GM19397 (cell line): Measurements from ENCODE around the gene BMERB1.
"Not testable (repeated sequence)": the region's sequence is repeated elsewhere in the genome, so short reads cannot be mapped to it uniquely, and the experiment has no call there.

Experiments used
- ATAC-seq: cut with Tn5 transposase; IDR thresholded peaks from one replicate; pipeline ENCODE4 v1.9.1; 2021; ENCODE audit warnings: mild to moderate bottlenecking, moderate library complexity; ENCODE audit not compliant: unreplicated experiment

Gene BMERB1

DNA sequence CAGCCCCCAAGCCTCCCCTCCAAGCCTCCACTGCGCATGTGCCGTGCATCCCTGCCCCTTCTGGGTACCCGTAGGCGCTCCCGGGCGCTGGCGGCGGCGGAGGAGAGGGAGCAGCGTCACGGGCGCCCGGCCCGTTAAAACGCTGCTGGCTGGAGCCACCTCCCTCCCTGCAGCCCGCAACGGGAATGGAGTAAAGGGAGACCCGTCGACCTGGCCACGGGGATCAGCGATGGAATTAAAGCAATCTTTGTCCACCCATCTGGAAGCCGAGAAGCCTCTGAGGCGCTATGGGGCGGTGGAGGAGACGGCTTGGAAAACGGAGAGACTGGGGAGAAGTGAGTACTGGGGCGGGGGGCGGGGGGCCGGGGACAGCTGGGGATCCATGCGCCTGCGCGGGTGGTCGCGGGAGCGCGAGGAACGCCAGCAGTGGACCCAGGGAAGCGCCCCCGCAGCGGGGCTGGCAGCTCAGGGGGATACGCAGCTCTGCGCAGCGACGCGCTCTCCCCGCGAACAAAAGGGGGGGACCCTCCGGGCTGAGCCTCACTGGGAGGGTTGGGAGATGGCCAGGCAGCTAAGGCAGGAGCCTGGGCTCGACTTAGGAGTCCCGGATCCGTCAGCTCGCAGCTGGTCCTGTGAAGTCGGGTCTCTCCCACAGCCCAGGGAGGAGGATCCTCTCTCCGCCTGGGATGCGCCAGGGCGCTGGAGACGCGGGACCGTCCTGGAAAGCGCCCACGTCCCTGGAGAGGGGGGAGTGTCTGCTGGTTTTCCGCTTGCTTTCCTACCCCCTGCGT, at the start of gene BMERB1:
Gene BMERB1 (plus strand): TSS at position 164 of the 791 bp plus-strand sequence. CDS start 66 bp downstream, at position 230.
- ATAC-seq = no peak

DNA sequence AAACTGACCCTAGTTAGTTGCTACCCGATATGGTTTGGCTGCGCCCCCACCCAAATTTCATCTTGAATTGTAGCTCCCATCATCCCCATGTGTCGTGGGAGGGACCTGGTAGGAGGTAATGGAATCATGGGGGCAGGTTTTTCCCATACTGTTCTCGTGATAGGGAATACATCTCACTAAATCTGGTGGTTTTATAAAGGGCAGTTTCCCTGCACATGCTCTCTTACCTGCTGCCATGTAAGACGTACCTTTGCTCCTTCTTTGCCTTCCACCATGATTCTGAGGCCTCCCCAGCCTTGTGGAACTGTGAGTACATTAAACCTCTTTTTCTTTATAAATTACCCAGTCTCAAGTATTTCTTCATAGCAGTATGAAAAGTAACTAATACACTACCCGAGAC, 46.3 kb upstream of the BMERB1 start:
- not testable (repeated sequence) for ATAC-seq

DNA sequence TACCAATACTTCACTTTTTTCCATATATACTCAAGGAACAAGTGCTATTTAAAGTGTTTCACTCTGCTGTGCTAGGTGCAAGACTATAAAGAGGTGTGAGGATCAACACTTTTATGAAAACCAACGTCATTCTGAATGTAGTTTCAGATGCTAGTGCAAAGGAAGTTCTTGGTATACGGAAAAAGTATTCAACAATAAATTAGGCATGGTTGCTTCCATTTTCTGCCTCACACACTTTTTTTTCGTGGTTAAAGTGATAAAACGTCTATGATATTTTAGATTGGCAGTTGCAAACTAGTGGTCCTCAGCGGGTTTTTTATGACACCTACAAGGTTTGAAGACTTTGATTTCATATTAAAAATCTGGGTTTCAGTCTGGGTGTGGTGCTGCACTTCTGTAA, 44.5 kb upstream of the BMERB1 start:
- not testable (repeated sequence) for ATAC-seq

DNA sequence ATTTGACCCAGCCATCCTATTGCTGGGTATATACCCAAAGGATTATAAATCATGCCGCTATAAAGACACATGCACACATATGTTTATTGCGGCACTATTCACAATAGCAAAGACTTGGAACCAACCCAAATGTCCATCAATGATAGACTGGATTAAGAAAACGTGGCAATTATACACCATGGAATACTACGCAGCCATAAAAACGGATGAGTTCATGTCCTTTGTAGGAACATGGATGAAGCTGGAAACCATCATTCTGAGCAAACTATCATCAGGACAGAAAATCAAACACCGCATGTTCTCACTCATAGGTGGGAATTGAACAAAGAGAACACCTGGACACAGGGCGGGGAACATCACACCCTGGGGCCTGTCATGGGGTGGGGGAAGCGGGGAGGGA, 41.4 kb upstream of the BMERB1 start:
- not testable (repeated sequence) for ATAC-seq

DNA sequence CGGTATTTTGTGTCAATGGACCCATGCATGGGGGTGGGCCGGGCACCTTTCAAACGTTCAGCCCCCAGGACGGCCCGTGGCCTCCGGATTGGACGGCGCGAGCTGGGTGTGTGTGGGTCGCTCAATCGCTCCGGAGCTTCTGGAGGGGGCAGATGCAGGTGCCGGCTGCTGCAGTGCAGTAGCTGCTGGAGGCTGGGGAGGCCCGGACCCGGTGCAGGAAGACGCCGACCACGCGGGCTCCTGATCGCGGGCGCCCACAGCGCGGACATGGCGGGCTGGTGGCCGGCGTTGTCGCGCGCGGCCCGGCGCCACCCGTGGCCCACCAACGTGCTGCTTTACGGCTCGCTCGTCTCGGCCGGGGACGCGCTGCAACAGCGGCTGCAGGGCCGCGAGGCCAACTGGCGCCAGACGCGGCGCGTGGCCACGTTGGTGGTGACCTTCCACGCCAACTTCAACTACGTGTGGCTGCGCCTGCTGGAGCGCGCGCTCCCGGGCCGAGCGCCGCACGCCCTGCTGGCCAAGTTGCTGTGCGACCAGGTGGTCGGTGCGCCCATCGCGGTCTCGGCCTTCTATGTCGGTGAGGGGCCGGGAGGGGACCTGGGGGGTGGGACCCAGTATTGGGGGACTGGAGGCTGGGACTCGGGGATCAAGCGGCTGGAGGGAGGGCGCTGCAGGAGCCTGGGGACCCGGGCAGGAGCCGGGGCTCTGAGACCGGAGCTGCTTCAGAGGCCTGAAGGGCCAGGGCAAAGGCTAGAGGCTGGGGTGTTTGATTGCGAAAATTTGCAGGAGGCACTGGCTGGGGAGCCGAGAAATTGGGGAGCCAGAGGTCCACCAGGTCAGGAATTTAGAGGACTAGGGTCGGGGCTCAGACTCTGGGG, 38.5 kb upstream of the BMERB1 start, which contains the start of gene MPV17L:
Gene MPV17L (plus strand): TSS at position 124 of the 878 bp plus-strand sequence. CDS start 144 bp downstream, at position 268.
- not testable (repeated sequence) for ATAC-seq

DNA sequence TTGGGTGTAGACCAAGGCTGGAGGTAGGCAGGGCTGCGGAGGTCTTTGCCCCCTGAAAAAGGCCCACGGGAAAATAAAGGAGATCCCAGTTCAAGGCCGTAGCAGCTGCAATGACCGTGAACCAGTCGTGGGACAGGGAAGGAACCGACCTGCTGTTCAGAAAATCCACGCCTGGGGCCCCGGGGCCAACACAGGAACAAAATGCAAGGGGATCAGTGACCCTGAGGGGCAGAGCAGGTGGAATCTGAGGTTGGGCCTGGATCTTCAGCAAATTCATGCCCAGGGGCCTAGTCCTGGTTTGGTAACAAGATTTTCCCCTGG, 37.9 kb upstream of the BMERB1 start:
- not testable (repeated sequence) for ATAC-seq

DNA sequence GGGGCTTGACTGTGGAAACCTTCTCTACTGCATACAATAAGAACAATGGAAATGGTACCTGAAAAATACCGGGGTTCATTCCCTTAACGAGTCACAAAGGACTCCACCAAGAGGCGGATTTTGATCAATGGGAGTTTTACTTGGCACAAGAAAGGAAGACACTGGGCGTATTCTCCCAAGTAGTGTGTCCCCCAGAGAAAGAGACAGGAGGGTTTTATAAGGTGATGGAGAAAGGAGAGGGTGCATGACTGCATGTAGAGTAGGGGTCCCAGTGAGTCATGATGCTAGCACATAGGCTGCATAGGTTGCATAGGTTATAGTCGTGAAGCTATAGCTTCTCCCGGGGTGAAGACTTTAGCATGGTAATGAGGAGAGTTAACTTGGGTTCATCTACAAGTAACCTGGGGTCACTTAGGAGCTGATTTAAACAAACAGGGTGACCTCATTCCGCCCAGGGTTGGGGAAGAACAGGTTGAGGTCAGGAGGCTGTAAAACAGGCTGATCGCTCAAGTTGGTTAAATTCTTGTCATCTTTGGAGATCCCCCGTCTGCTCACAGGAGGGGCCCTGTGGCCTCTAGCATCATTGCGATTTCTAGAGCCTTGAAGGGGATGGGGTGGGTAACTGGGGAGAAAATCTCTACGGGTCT, 37.3 kb upstream of the BMERB1 start:
- no peak for ATAC-seq

DNA sequence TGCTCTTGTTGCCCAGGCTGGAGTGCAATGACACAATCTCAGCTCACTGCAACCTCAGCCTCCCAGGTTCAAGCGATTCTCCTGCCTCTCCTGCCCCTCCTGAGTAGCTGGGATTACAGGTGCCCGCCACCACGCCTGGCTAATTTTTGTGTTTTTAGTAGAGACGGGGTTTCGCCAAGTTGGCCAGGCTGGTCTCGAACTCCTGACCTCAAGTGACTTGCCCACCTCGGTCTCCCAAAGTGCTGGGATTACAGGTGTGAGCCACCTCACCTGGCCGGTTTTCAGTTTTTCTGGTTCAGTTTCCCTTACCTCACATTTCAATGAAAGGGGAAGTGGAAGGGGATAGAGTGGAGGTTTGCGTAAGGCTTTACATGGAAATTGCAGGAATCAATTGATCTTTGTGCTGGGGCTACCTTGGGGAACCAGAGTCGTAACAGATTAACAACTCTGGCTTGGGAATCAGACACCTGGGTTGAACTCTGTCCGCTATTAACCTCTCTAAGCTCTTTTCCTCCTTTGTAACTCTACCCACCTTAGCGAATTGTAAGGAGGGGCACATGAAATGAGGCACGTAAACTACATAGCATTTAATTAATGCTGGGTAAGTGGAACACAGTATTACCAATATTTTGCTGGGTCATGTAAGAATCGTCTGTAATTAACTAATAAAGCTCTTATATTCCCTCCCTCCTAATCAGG, 35.6 kb upstream of the BMERB1 start:
- no peak for ATAC-seq

DNA sequence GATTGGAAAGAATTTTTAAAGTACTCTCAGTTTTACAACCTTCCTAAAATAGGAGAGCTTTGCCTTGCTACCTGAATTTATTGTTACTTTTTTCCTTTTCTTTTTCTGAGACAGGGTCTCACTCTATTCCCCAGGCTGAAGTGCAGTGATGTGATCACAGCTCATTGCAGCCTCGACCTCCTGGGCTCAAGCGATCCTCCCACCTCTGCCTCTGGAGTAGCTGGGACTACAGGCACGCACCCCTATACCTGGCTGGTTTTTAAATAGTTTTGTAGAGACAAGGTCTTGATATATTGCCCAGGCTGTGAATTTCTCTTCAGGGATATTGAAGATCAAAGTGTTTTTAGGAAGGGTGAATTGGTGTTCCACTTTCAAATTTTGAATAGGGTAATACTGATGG, 35.1 kb upstream of the BMERB1 start:
- no peak for ATAC-seq

DNA sequence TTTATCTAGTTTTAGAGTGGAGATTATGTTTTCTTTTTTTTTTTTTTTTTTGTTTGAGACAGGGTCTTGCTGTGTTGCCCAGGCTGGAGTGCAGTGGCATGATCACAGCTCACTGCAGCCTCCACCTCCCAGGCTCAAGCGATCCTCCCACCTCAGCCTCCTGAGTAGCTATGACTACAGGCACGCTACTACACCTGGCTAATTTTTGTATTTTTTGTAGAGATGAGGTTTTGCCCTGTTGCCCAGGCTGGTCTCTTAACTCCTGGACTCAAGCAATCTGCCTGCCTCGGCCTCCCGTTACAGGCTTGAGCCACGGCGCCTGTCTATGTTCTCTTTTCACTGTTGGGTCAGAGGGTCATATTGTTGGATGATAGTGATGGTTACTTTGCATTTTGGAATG, 34.1 kb upstream of the BMERB1 start:
- ATAC-seq = not testable (repeated sequence)

DNA sequence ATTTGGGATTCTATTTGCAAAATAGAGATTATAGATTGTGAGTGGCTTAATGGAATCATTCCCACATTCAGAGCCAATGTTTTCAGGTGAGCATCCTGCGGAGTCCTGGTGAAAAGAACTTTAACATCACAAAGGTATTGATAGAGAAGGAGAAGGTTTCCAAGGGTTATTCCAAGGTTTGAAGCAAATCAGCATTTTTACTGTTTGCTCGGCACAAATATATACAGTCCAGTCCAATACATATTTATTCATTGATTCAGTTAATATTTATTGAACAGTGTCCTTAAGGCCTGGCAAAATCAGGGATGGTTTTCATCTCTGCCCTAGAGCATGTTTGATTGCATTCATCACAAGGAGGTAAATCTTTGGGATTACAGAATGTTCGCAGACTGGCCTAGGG, 32.4 kb upstream of the BMERB1 start:
- ATAC-seq = no peak

DNA sequence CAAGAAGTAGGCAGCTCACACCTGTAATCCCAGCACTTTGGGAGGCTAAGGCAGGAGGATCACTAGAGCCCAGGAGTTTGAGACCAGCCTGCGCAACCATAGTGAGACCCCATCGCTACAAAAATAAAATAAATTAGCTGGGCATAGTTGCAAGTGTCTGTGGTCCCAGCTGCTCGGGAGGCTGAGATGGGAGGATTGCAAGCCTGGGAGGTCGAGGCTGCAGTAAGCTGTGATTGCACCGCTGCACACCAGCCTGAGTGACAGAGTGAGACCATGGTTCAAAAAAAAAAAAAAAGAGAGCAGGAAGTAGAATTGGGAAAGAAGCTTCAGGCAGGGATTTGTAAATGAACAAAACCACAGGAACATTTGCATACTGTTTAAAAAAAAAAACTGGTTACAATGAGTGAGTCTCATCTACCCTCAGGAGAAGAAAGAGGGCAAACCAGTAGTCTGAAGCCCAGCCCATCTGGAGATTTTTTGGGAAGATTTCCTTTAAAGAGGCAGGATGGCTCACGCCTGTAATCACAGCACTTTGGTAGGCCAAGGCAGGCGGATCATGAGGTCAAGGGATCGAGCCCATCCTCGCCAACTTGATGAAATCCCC, 30.9 kb upstream of the BMERB1 start:
- ATAC-seq = no peak

DNA sequence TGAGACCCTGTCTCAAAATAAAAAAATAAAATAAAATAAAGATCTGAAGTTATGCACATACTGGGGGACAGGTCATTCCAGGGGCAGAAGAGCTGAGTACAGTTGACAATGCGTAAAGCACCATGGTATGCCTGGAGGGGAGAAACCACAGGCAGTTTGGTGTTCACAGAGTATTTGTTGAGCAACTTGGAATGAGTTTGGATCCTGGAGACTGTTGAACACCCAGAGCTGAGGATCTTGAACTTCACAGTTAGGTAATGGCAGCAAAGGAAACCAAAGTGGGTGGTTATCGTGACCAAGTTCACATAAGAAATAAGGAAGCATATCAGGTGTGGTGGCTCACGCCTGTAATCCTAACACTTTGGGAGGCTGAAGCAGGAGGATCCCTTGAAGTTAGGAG, 30.3 kb upstream of the BMERB1 start:
- not testable (repeated sequence) for ATAC-seq

DNA sequence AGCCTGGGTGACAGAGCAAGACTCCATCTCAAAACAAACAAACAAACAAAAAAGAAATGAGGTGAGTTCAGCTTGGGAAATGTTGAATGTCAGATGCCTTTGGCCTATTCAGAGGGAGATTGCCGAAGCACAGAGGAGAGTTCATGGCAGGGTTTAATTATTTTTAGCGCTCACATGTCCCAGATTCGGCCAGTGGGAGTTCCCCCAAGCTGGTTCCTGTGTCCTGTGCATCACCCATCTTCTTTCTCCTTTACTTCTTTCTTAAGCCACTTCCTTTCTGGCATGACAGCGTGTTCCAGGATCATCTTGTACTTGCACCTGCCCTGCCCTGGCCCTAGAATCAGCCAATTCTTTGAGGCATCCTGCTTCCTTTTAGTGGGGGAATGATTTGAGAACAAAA, 29.6 kb upstream of the BMERB1 start:
- ATAC-seq = no peak

DNA sequence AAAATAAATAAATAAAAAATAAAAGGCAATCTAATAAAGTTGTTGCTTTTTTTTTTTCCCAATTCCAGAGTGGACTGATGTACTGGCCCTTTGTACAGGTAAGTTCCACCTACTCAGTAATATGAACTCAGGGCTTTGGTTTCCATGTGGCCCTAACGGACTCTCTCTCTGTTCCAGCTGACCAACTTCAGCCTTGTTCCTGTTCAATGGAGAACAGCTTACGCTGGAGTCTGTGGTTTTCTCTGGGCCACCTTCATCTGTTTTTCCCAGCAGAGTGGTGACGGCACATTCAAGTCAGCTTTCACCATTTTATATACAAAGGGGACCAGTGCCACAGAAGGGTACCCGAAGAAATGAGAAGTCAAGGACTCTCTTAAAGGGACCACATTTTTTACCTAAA, 26.6 kb upstream of the BMERB1 start:
- not testable (repeated sequence) for ATAC-seq

DNA sequence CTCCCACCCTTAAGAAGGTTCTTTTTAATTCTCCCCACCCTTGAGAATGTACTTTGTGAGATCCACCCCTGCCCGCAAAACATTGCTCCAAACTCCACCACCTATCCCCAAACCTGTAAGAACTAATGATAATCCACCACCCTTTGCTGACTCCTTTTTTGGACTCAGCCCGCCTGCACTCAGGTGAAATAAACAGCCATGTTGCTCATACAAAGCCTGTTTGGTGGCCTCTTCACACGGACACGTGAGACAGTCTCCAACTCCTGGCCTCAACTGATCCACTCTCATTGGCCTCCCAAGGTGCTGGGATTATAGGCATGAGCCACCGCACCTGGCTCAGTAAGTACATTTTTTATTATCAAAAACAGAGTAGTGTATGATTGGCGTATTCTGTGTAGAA, 24.9 kb upstream of the BMERB1 start:
- not testable (repeated sequence) for ATAC-seq

DNA sequence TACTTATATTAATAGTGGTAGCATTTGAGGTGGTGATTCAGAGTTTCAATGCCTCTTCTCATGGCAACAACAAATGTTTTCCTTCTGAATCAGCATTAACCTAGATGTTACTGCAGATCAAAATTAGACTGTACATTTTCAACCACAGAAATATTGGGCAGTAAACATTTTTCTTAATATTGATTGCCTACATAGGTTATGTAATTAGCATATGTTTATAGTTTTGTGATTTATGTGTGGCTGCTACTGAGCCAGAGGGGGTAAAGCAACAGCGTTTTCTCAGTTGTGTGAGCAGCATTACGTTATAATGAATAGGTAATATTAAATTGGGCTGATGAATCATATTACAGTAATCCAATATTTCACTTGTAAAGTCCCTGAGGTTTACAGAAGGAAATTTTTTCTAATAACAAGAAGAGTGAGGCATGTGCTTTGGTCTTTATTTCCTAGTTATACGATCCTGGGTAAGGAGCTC, 18.8 kb upstream of the BMERB1 start:
- no peak for ATAC-seq

DNA sequence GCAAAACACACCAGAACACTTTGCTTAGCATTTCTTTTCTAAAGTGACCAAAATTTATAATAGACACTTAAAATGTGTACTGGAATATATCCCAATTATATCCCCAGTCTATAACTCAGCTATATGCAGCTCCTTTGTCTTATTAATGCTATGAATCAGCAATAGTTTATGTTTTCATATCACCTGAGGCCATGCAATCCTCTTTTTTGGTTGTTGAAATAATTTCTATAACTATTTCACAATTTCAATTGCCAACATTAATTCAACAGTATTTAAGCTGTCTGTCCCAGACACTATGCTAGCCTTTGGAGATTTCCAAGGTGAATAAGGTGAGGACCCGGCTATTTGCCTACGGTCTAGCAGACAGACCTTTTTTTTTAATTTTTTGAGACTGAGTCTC, 17.2 kb upstream of the BMERB1 start:
- ATAC-seq = no peak

DNA sequence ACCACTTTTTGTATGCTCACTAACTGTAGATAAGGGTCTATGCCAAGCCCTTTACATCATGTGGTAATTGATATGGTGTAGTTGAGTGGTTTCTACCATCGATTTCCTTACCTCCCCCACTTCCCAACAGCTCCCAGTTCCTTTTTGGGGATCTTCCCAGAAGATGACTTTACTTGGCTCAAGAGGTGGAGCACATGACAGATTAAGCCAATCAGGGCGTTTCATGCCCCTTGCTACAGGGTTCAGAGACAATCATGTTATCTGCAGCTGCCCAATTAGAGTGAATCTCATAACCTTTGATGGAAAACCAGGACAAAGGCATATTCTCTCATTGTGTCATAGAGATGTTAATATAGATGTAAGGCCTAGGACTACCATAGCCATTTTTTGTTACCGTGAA, 16.2 kb upstream of the BMERB1 start:
- no peak for ATAC-seq

DNA sequence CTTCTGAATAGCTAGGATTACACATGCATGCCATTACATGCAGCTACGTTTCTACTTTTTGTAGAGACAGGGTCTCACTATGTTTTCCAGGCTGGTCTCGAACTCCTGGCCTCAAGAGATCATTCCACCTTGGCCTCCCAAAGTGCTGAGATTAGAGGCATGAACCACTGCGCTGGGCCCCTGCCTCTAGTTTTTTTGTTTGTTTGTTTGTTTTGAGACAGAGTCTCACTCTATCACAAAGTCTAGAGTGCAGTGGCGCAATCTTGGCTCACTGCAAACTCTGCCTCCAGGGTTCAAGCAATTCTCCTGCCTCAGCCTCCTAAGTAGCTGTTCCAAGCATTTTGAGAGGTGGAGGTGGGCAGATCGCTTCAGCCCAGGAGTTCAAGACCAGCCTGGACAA, 12.7 kb upstream of the BMERB1 start:
- not testable (repeated sequence) for ATAC-seq
